PC-3 (cell line): ENCODE results near the gene LRBA.

ENCODE experiments used
- CTCF ChIP-seq: fragments of 300-600 bp; sonication (generic); conservative IDR thresholded peaks from 2 replicates; pipeline ENCODE4 v1.5.1; 2017; ENCODE audit warnings: antibody characterized with exemption, low read depth, mild to moderate bottlenecking, low read length
- EZH2 ChIP-seq: fragments of 300-600 bp; sonication (generic); IDR thresholded peaks from one replicate; pipeline ENCODE4 v1.6.1; 2017; ENCODE audit warnings: antibody characterized with exemption, mild to moderate bottlenecking, low read length; ENCODE audit not compliant: unreplicated experiment
- EZH2phosphoT487 ChIP-seq: fragments of 300-600 bp; sonication (generic); IDR thresholded peaks from 2 replicates; pipeline ENCODE4 v1.6.1; 2018; ENCODE audit warnings: mild to moderate bottlenecking, antibody characterized with exemption, low read length, borderline replicate concordance

- TF ChIP-seq CTCF (no peak), EZH2phosphoT487 (no peak), EZH2 (no peak)
Observed at GRCh38 chr4:150650751-150651150, 364.3 kb downstream of the LRBA start.
